T47D (cell line): ENCODE measurements around the gene ELAVL4.

Experiments used
- DNase-seq, 2 experiments: peaks; one replicate each; pipeline versions ENCODE4 v3.0.0 to v3.0.0-alpha.2; 2011 to 2012; ENCODE audit warnings: low read depth in 1 of 2, low spot score in 1 of 2
- JUND ChIP-seq: IDR thresholded peaks from 2 replicates; pipeline ENCODE4 v1.6.1; 2012; ENCODE audit warnings: low read depth
- in situ Hi-C: cut with HindIII; loops from 2 replicates; pipeline ENCODE4 v1.10.0; 2016; ENCODE audit warnings: low sequenced_read_pairs, low pct_unique_long_range_greater_than_20kb

The ELAVL4 gene

DNA sequence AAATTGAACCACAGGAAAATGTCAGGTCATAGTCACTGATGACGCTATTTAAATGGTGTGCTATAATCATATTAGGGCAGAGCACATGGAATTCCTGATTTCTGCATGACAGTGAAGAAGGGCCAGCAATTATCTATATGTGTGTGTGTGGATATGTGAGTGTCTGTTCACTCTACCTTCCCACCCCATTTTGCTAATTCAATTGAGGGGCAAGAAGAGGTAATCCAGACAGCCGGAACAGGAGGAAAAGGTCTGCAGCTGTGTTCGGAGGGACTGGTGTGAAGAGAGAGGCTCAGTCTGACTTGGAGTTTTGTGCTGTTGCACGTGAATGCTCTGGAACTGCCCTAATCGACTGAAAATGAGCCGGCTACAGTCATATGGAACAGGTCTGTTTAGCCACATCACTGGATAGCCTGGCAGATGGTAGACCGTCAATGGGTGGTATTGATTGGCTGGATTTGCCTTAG, 5.1 kb upstream of the ELAVL4 start:
- in situ Hi-C loops, result no loop called here
- TF ChIP-seq JUND, result no peak
- DNase-seq, result no peak

DNA sequence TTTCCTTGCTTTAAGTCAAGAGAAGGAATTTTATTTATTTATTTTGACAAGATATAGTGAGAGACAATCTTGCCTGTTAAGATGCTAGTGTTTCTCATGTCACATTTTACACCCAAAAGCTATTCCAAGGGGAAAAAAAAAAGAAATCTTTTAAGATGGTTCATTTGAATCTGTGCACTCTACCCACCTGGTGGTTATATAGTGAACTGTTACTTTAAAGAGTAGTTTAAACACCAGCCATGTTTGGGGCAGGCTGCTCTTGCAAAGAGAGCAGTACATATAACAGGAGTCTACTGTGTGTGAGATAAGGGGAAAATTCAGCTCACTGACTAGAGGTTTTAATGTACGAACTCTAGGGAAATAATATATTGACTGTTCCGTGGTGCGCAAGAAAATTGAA, 3.3 kb upstream of the ELAVL4 start:
- DNase-seq, result no peak
- no peak for TF ChIP-seq JUND
- in situ Hi-C loops, result no loop called here

DNA sequence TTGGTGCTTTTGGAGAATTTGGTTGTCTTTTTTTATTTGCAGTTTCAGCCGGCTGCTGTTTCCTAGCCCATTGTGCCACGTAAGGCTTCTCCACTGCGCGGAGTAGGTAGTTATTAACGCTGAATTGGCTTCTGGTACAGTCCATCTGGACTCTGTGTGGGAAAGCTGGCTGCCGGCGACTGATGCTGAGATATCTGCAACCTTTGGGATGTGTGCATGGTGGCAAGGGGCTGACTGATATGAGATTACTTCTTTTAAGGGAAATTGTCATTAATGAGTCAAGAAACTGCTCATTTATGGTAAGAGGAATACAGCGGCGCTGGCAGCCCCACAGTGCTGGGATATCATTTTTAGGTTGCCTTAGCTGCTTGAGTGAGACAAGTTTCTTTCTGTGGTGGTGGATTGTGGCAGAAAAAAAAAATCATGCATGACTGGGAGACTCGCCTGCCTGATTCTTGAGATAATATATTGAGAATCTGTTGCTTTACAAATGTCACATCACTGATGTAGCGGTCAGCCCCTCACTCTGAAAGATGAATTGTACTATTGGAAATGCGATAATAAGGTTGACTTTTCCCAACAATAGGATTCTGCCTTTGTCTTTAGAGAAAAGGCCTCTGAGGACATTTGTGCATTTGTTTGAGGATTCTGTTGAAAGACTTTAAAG, 2.5 kb upstream of the ELAVL4 start:
- TF ChIP-seq JUND, result no peak
- in situ Hi-C loops, result no loop called here
- DNase-seq, result no peak

GRCh38 chr1:50109116-50109515, 396 bp downstream of the ELAVL4 start:
- DNase-seq, result no peak
- in situ Hi-C loops, result no loop called here

GRCh38 chr1:50109647-50110075, 941 bp downstream of the ELAVL4 start:
- no peak for TF ChIP-seq JUND
- DNase-seq, result no peak
- in situ Hi-C loops, result no loop called here

More at GRCh38 chr1:50109116-50109515, 396 bp downstream of the ELAVL4 start:
- no peak for TF ChIP-seq JUND

- in situ Hi-C loops, result no loop called here
- DNase-seq, result no peak
- no peak for TF ChIP-seq JUND
Observed at GRCh38 chr1:50110151-50110550, 1.4 kb downstream of the ELAVL4 start.

DNA sequence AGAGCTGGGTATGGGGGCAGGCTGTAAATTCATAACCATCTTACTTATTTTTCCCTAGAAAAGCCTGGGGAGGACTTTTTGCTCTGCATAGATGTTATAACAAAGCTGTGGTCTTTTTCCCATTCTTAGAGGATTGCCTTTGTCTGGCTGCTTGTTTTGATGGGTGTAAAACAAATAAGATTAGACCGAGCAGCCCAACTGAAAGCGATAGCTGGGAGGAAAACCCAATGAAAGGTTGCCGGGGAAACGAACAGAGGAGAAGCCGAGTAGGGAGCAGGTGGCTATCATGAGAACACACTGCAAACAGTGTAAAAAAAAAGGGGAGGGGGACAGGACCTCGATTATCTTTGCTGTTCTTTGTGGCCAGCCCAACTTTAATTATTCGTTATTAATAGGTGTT, 1.9 kb downstream of the ELAVL4 start:
- DNase-seq, result no peak
- no peak for TF ChIP-seq JUND
- in situ Hi-C loops, result no loop called here

- no peak for TF ChIP-seq JUND
- in situ Hi-C loops, result no loop called here
- DNase-seq, result no peak
Observed at GRCh38 chr1:50111503-50111902, 2.8 kb downstream of the ELAVL4 start.

GRCh38 chr1:50112193-50112592, 3.5 kb downstream of the ELAVL4 start:
- DNase-seq, result no peak
- TF ChIP-seq JUND, result no peak
- in situ Hi-C loops, result no loop called here

DNA sequence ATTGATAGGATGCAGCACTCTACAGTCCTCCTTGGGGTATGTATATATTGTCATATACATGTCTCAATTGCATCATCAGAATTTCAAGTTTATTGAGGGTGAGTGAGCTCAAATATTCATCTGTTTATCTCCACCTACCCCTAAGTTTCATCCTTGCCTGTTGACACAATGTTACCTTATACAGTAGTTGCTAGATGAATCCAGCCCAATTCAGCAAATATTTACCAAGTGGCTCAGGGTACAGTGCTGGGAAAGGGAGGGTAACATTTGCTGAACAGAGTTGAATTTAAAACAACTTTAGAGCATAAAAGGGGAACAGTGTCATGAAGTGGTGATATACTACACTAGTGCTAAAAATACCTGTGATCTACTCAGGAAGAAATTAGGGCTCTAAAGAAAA, 14.4 kb downstream of the ELAVL4 start:
- in situ Hi-C loops, result no loop called here
- DNase-seq, result no peak

GRCh38 chr1:50126927-50127715, 18.4 kb downstream of the ELAVL4 start:
- DNase-seq, result no peak
- in situ Hi-C loops, result no loop called here
- TF ChIP-seq JUND, result no peak

More for the DNA sequence above, 14.4 kb downstream of the ELAVL4 start:
- TF ChIP-seq JUND, result no peak

GRCh38 chr1:50129201-50129600, 20.5 kb downstream of the ELAVL4 start:
- TF ChIP-seq JUND, result no peak
- DNase-seq, result no peak
- in situ Hi-C loops, result no loop called here

DNA sequence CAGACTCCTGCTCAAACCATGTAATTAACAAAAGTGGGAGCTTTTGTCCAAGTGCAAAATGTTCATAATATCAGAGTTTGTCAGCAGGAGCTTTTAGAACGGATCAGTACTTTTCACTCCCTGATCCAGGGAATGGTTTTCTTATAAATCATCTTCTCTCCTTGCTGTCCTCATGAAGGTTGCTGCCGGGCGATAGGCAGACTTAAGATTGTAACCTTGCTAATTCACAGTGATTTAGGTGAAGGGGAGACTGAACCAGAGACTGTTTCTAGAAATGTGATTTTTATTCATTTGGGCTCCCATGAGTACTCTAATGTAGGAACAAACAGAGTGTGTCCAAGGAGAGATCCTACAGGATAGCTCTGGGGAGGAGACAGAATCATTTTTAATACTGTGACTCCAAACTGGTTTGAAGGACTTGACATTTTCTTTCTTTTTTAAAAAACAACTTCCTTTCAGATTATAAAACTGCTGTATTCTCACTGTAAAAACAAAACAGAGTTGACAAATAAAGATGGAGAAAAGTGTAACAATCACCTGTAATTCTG, 23.7 kb downstream of the ELAVL4 start:
- TF ChIP-seq JUND, result no peak
- in situ Hi-C loops, result no loop called here
- DNase-seq, result no peak
